ENCODE data around the gene STRN. TPM values are rescaled to one million over a fixed set of nuclear protein-coding genes. Genes with fewer than 3 reads are reported as not detected.

STRN gene
- total RNA-seq, 2 donors from 2014 or later = 15.0 to 32.3 TPM

- Histone ChIP-seq H3K4me1 (replicated peaks) (no peaks in the 10 kb centered on the region), H3K4me3 (no peak overlapping the region), H3K9me3 (no peaks in the 10 kb centered on the region), H3K36me3 (no peaks in the 10 kb centered on the region), H3K27ac (no peak overlapping the region), H3K27me3 (replicated peaks; ENCODE audit: insufficient read depth) (no peaks in the 10 kb centered on the region)
- TF ChIP-seq CTCF (IDR thresholded peaks at IDR 0.05) = no peak
- TF ChIP-seq POLR2AphosphoS5 (IDR thresholded peaks at IDR 0.05) = no peak
- no peak for TF ChIP-seq POLR2A (IDR thresholded peaks at IDR 0.05)
- DNase-seq (ENCODE audit: low spot score) = no peak
- WGBS = 91% methylated on average over 7 of the region's 7 CpGs
- intact Hi-C loops (cut with DNase I) = no loop called here
Measured at GRCh38 chr2:36919041-36919837, 47.1 kb downstream of the STRN start.

- no peak for TF ChIP-seq CTCF (IDR thresholded peaks at IDR 0.05)
- TF ChIP-seq POLR2AphosphoS5 (IDR thresholded peaks at IDR 0.05) = no peak
- TF ChIP-seq POLR2A (IDR thresholded peaks at IDR 0.05) = no peak
- H3K4me1 ChIP-seq (replicated peaks) = no peaks in the 10 kb centered on the region
- H3K27me3 ChIP-seq (replicated peaks; ENCODE audit: insufficient read depth) = no peaks in the 10 kb centered on the region
- H3K9me3 ChIP-seq = no peaks in the 10 kb centered on the region
- intact Hi-C loops (cut with DNase I) = no loop called here
- DNase-seq (ENCODE audit: low spot score) = no peak
- H3K4me3 ChIP-seq = no peak overlapping the region
- no peak overlapping the region for H3K27ac ChIP-seq
- no peaks in the 10 kb centered on the region for H3K36me3 ChIP-seq
Measured at GRCh38 chr2:36918307-36918706, 48.0 kb downstream of the STRN start.

- intact Hi-C loops (cut with DNase I) = no loop called here
- DNase-seq (ENCODE audit: low spot score) = no peak
- 97% methylated on average over 1 of the region's 1 CpG for WGBS
Measured at GRCh38 chr2:36915627-36916026, 50.7 kb downstream of the STRN start.

GRCh38 chr2:36912695-36913094 lies 53.6 kb downstream of the STRN start:
- no peak for DNase-seq (ENCODE audit: low spot score)
- no peak for TF ChIP-seq POLR2AphosphoS5 (IDR thresholded peaks at IDR 0.05)
- no peak for TF ChIP-seq CTCF (IDR thresholded peaks at IDR 0.05)
- TF ChIP-seq POLR2A (IDR thresholded peaks at IDR 0.05) = no peak
- Histone ChIP-seq H3K4me3 (no peak overlapping the region), H3K9me3 (no peaks in the 10 kb centered on the region), H3K36me3 (no peaks in the 10 kb centered on the region), H3K27ac (no peak overlapping the region), H3K4me1 (replicated peaks) (no peaks in the 10 kb centered on the region), H3K27me3 (replicated peaks; ENCODE audit: insufficient read depth) (no peaks in the 10 kb centered on the region)
- intact Hi-C loops (cut with DNase I) = no loop called here

More at GRCh38 chr2:36915627-36916026, 50.7 kb downstream of the STRN start:
- TF ChIP-seq POLR2A (IDR thresholded peaks at IDR 0.05) (no peak), CTCF (IDR thresholded peaks at IDR 0.05) (no peak), POLR2AphosphoS5 (IDR thresholded peaks at IDR 0.05) (no peak)
- no peaks in the 10 kb centered on the region for H3K4me1 ChIP-seq (replicated peaks)
- H3K4me3 ChIP-seq = no peak overlapping the region
- H3K36me3 ChIP-seq = no peaks in the 10 kb centered on the region
- no peak overlapping the region for H3K27ac ChIP-seq
- H3K9me3 ChIP-seq = no peaks in the 10 kb centered on the region
- no peaks in the 10 kb centered on the region for H3K27me3 ChIP-seq (replicated peaks; ENCODE audit: insufficient read depth)

GRCh38 chr2:36911012-36911411 lies 55.3 kb downstream of the STRN start:
- intact Hi-C loops (cut with DNase I) = no loop called here
- TF ChIP-seq POLR2AphosphoS5 (IDR thresholded peaks at IDR 0.05) = no peak
- no peak for TF ChIP-seq POLR2A (IDR thresholded peaks at IDR 0.05)
- TF ChIP-seq CTCF (IDR thresholded peaks at IDR 0.05) = no peak
- Histone ChIP-seq H3K36me3 (no peaks in the 10 kb centered on the region), H3K27me3 (replicated peaks; ENCODE audit: insufficient read depth) (no peaks in the 10 kb centered on the region), H3K4me1 (replicated peaks) (no peaks in the 10 kb centered on the region), H3K9me3 (no peaks in the 10 kb centered on the region), H3K27ac (no peak overlapping the region), H3K4me3 (no peak overlapping the region)
- no peak for DNase-seq (ENCODE audit: low spot score)

Measured in prostate gland (tissue), 2 donors.